ENCODE data around the gene MPP4. TPM values are rescaled to one million over a fixed set of nuclear protein-coding genes. Genes with fewer than 3 reads are reported as not detected.

MPP4 gene
- total RNA-seq, 1 donor from 2014 or later = 2.9 TPM

DNA sequence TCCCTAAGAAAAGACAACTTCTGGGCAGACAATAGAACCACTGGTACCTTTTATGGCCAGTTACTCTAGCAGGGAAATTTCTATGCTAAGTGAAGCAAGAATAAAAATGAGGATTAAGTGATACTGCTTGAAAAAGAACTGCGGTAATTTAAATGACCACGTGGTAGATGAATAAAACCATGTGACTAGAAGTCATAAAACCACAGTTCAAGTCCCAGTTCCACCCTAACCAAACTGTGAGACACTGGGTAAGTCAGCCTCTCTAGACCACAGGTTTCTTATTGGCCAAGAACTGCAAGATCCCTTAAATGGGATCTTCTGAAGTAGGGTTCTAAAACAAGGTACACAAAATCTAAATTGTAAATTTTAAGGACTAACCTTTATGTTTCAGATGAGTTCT is 67.9 kb downstream of the MPP4 start:
- FAIRE-seq (no peak), DNase-seq (ENCODE audit: low read depth) (no peak)
- Histone ChIP-seq H3K27ac (ENCODE audit: low read depth, low read length) (no peak overlapping the region), H2AFZ (ENCODE audit: low read depth, low read length) (no peak overlapping the region), H3K4me2 (ENCODE audit: low read length) (no peak overlapping the region), H3K9me3 (ENCODE audit: insufficient read depth, low read depth, low read length) (no peaks in the 10 kb centered on the region), H3K36me3 (ENCODE audit: insufficient read depth, low read length) (peaks cover 78% of the 10 kb centered on the region), H4K20me1 (ENCODE audit: insufficient read depth, low read length) (no peaks in the 10 kb centered on the region), H3K79me2 (ENCODE audit: insufficient read depth, low read length) (no peaks in the 10 kb centered on the region), H3K27me3 (ENCODE audit: insufficient read depth, low read length) (no peaks in the 10 kb centered on the region), H3K4me1 (ENCODE audit: insufficient read depth, low read length) (no peaks in the 10 kb centered on the region), H3K4me3 (ENCODE audit: insufficient read depth, low read depth, low read length) (no peak overlapping the region), H3K9ac (ENCODE audit: low read length) (no peak overlapping the region)
- Mint-ChIP-seq H3K27ac (ENCODE audit: unreplicated experiment) (no peak overlapping the region), H3K27me3 (ENCODE audit: low read depth, unreplicated experiment) (no peaks in the 10 kb centered on the region), H3K9me3 (ENCODE audit: unreplicated experiment) (no peaks in the 10 kb centered on the region), H3K4me1 (ENCODE audit: low read depth, unreplicated experiment) (peaks cover 7% of the 10 kb centered on the region), H3K4me3 (ENCODE audit: unreplicated experiment) (no peak overlapping the region), H3K36me3 (ENCODE audit: low read depth, unreplicated experiment) (peaks cover 6% of the 10 kb centered on the region)
- TF ChIP-seq, protein P1, sequence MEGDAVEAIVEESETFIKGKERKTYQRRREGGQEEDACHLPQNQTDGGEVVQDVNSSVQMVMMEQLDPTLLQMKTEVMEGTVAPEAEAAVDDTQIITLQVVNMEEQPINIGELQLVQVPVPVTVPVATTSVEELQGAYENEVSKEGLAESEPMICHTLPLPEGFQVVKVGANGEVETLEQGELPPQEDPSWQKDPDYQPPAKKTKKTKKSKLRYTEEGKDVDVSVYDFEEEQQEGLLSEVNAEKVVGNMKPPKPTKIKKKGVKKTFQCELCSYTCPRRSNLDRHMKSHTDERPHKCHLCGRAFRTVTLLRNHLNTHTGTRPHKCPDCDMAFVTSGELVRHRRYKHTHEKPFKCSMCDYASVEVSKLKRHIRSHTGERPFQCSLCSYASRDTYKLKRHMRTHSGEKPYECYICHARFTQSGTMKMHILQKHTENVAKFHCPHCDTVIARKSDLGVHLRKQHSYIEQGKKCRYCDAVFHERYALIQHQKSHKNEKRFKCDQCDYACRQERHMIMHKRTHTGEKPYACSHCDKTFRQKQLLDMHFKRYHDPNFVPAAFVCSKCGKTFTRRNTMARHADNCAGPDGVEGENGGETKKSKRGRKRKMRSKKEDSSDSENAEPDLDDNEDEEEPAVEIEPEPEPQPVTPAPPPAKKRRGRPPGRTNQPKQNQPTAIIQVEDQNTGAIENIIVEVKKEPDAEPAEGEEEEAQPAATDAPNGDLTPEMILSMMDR (IDR thresholded peaks at IDR 0.05; ENCODE audit: insufficient read depth, low read depth, low read length) = no peak
- no peak for TF ChIP-seq EZH2 (IDR thresholded peaks at IDR 0.05; ENCODE audit: insufficient read depth, low read length)

DNA sequence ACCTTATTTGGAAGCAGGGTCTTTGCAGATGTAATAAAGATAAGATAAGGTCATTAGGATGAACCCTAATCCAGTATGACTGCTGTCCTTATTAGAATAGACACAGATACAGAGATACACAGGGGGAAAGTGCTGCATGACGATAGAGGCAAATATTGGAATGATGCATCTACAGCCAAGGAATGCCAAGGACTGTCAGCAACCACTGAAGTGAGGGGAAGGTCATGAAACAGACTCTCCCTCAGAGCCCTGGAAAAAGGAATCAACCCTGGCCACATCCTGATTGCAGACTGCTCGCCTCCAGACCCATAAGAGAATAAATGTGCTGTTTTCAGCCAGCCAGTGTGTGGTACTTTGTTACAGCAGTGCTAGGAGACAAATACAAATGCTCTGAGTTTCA is 69.9 kb downstream of the MPP4 start:
- H3K4me2 ChIP-seq (ENCODE audit: low read length) = no peak overlapping the region
- H3K9ac ChIP-seq (ENCODE audit: low read length) = no peak overlapping the region
- no peak overlapping the region for H2AFZ ChIP-seq (ENCODE audit: low read depth, low read length)
- no peaks in the 10 kb centered on the region for H3K79me2 ChIP-seq (ENCODE audit: insufficient read depth, low read length)
- H4K20me1 ChIP-seq (ENCODE audit: insufficient read depth, low read length) = no peaks in the 10 kb centered on the region
- H3K27me3 ChIP-seq (ENCODE audit: insufficient read depth, low read length) = no peaks in the 10 kb centered on the region
- H3K4me1 Mint-ChIP-seq (ENCODE audit: low read depth, unreplicated experiment) = peaks cover 7% of the 10 kb centered on the region
- H3K27ac ChIP-seq (ENCODE audit: low read depth, low read length) = no peak overlapping the region
- FAIRE-seq = peak; percentile 65
- H3K4me3 Mint-ChIP-seq (ENCODE audit: unreplicated experiment) = no peak overlapping the region
- H3K4me1 ChIP-seq (ENCODE audit: insufficient read depth, low read length) = no peaks in the 10 kb centered on the region
- peaks cover 71% of the 10 kb centered on the region for H3K36me3 ChIP-seq (ENCODE audit: insufficient read depth, low read length)
- no peaks in the 10 kb centered on the region for H3K9me3 ChIP-seq (ENCODE audit: insufficient read depth, low read depth, low read length)
- H3K9me3 Mint-ChIP-seq (ENCODE audit: unreplicated experiment) = no peaks in the 10 kb centered on the region
- DNase-seq (ENCODE audit: low read depth) = peak; percentile 52
- no peak for TF ChIP-seq EZH2 (IDR thresholded peaks at IDR 0.05; ENCODE audit: insufficient read depth, low read length)
- TF ChIP-seq, protein P1 (IDR thresholded peaks at IDR 0.05; ENCODE audit: insufficient read depth, low read depth, low read length) = no peak
- peaks cover 5% of the 10 kb centered on the region for H3K36me3 Mint-ChIP-seq (ENCODE audit: low read depth, unreplicated experiment)
- H3K27me3 Mint-ChIP-seq (ENCODE audit: low read depth, unreplicated experiment) = no peaks in the 10 kb centered on the region
- H3K27ac Mint-ChIP-seq (ENCODE audit: unreplicated experiment) = peak overlapping the region; percentile 20
- no peak overlapping the region for H3K4me3 ChIP-seq (ENCODE audit: insufficient read depth, low read depth, low read length)

DNA sequence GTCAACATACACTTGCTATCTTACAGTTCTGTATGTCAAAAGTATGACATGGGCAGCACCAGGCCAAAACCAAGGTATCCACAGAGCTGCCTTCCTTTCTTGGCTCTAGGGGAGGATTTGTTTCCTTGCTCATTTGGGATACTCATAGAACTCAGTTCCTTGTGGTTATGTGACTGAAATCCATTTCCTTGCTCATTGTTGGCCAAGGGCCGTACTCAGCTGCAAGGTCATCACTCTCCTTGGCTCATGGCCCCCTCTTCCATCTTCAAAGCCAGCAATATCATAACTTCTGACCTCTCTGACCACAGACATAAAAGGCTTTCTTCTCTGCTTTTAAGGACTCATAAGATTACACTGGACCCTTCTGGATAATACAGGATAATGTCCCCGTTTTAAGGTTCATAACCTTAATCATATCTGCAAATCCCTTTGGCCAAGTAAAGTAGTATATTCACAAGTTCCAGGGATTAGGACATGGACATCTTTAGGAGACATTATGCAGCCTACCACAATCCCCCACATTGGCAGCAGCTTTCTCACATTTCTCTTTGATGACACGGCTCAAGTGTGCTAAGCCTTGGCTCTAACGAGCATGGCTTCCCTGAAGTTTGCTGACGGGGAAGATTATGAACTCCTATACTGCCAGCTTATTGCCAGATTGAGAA is 76.0 kb downstream of the MPP4 start:
- Histone ChIP-seq H3K4me1 (ENCODE audit: insufficient read depth, low read length) (peaks cover 12% of the 10 kb centered on the region), H3K4me2 (ENCODE audit: low read length) (peak overlapping the region; percentile 22), H3K27ac (ENCODE audit: low read depth, low read length) (no peak overlapping the region), H2AFZ (ENCODE audit: low read depth, low read length) (no peak overlapping the region), H3K9me3 (ENCODE audit: insufficient read depth, low read depth, low read length) (no peaks in the 10 kb centered on the region), H4K20me1 (ENCODE audit: insufficient read depth, low read length) (no peaks in the 10 kb centered on the region), H3K79me2 (ENCODE audit: insufficient read depth, low read length) (no peaks in the 10 kb centered on the region), H3K36me3 (ENCODE audit: insufficient read depth, low read length) (peaks cover 26% of the 10 kb centered on the region), H3K4me3 (ENCODE audit: insufficient read depth, low read depth, low read length) (no peak overlapping the region), H3K27me3 (ENCODE audit: insufficient read depth, low read length) (no peaks in the 10 kb centered on the region), H3K9ac (ENCODE audit: low read length) (no peak overlapping the region)
- H3K27me3 Mint-ChIP-seq (ENCODE audit: low read depth, unreplicated experiment) = no peaks in the 10 kb centered on the region
- no peak for TF ChIP-seq EZH2 (IDR thresholded peaks at IDR 0.05; ENCODE audit: insufficient read depth, low read length)
- TF ChIP-seq, protein P1 (IDR thresholded peaks at IDR 0.05; ENCODE audit: insufficient read depth, low read depth, low read length) = no peak
- H3K4me3 Mint-ChIP-seq (ENCODE audit: unreplicated experiment) = no peak overlapping the region
- peak; percentile 40 for DNase-seq (ENCODE audit: low read depth)
- no peak overlapping the region for H3K27ac Mint-ChIP-seq (ENCODE audit: unreplicated experiment)
- H3K36me3 Mint-ChIP-seq (ENCODE audit: low read depth, unreplicated experiment) = peaks cover 7% of the 10 kb centered on the region
- H3K4me1 Mint-ChIP-seq (ENCODE audit: low read depth, unreplicated experiment) = peaks cover 3% of the 10 kb centered on the region
- no peak for FAIRE-seq
- H3K9me3 Mint-ChIP-seq (ENCODE audit: unreplicated experiment) = peaks cover 1% of the 10 kb centered on the region

Measured in astrocyte (in vitro differentiated cells and primary cell).